NCI-H2081 (cell line): Measurements from ENCODE around the gene CCNT1.
"Not testable (repeated sequence)": the region's sequence is repeated elsewhere in the genome, so short reads cannot be mapped to it uniquely, and the experiment has no call there.

Source experiments
- DNase-seq, 2 experiments: peaks; one replicate each; lab custom pipeline; 2025; lab: John Stamatoyannopoulos, UW

CCNT1 gene

GRCh38 chr12:48716493-48717251 lies at the start of gene CCNT1:
Gene CCNT1, minus strand, starts transcription at chr12:48716707. Its CDS starts 32 bp downstream, at chr12:48716675.
- peak; percentile 99 to 100 for DNase-seq

GRCh38 chr12:48765753-48766162 lies 49.3 kb upstream of the CCNT1 start:
- DNase-seq, result no peak

- DNase-seq, result no peak
Measured at GRCh38 chr12:48764521-48764920, 48.0 kb upstream of the CCNT1 start.

GRCh38 chr12:48758737-48759136 lies 42.2 kb upstream of the CCNT1 start:
- DNase-seq, result no peak

- no peak for DNase-seq
Measured at GRCh38 chr12:48758186-48758585, 41.7 kb upstream of the CCNT1 start.

DNA sequence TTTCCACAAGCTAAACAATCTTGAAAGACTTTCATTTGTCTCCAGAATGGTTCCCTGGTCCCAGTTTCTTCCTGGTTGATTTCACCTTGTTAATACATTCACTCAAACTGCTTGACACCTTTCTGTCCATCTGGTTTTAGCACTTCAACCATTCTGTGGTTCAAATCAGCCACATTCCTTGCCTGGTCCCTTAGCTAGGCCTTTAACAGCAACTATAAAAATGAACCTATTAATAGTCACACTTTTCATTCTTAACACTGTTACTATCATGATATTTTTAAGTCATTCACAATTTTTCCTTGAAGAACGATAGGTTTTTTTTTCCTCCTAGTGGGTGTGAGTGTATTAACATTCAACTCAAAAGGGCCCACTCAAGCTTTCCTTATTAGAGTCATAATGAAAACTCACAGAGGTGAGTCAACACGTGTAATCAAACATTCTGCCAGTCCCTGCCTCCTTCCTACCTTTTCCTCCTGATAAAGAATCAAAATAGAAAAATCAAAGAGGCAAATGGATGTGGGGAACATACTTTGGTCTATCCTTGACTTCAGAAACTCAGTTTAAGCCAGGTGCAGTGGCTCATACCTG lies 34.4 kb upstream of the CCNT1 start:
- DNase-seq, result no peak

- no peak for DNase-seq
Measured at GRCh38 chr12:48750215-48750614, 33.7 kb upstream of the CCNT1 start.

DNA sequence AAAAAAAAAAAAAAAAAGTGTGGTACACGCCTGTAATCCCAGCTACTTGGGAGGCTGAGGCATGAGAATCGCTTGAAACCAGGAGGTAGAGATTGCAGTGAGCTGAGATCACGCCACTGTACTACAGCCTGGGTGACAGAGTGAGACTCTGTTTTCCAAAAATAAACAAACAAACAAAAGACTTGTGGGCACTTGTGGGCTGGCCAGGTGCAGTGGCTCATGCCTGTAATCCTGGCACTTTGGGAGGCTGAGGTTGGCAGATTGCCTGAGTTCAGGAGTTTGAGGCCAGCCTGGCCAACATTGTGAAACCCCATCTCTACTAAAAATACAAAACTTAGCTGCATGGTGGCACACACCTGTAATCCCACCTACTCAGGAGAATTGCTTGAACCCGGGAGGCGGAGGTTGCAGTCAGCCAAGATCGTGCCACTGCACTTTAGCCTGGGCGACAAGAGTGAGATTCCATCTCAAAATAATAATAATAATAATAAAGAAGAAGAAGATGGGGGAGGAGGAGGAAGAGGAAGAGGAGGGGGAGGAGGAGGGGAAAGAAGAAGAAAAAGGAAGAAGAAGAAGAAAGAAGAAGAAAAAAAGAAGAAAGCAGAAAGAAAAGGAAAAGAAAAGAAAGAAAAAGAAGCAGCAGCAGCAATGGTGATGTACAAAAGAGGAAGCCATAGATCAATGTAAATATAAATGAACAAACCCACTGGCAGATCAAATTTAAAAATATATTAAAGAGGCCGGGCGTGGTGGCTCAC lies 27.9 kb upstream of the CCNT1 start:
- no peak for DNase-seq

DNA sequence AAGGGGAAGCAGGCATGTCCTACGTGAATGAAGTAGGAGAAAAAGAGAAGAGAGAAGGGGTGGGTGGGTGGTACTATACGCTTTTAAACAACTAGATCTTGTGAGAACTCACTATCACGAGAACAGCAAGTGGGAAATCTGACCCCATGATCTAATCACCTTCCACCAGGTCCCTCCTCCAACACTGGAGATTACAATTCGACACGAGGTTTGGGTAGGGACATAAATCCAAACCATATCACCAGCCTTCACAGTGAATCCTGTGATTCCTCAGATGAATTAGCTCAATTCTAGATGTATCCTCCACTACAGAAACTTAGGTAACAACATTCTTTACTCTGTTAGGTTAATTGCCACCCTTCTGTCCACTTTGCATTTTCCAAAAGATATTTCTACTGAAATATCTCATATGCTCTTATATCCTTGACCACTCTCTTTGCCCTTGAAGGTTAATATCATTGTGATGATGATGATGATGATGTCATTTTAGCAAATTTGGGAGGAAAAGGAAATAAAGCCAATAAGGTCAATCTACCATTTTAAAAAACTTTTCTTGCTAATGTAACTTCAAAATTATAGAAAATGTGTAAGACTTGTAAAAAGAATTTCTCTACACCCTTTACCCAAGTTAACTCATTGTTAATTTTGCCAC lies 23.2 kb upstream of the CCNT1 start:
- DNase-seq, result no peak

DNA sequence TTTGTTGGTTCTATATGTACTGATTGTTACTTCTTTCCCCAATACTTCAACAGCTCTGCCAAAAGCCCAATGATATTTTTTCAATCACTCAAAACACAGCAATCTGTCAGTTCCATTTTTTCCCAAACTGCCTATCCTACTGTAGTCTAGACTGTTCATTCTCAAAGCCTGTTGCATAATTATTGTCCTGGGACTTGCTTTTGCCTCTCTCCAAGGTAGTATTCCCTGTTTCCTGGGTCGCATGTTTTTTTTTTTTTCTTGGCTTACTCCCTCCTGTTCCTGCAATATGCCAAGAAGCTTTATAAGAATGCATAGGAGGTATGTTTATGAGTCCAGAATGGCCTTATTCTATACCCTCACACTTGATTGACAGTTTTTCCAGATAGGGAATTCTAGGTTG lies 19.9 kb upstream of the CCNT1 start:
- no peak for DNase-seq

DNA sequence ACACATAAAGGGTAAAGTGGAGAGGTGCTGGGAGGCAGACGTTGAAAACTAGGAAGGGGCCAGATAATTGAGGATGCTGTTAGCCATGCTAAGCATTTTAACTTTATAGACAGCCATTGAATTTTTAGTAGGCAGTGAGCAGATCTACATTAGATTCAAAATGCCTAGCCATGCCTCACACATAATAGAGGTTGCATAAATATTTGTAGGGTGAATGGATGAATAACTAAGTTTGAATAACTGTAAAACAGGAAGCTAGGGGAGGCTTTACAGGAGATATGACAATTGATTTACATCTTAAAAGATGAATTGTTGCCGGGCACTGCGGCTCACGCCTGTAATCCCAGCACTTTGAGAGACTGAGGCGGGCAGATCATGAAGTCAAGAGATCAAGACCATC lies 12.3 kb upstream of the CCNT1 start:
- no peak for DNase-seq

DNA sequence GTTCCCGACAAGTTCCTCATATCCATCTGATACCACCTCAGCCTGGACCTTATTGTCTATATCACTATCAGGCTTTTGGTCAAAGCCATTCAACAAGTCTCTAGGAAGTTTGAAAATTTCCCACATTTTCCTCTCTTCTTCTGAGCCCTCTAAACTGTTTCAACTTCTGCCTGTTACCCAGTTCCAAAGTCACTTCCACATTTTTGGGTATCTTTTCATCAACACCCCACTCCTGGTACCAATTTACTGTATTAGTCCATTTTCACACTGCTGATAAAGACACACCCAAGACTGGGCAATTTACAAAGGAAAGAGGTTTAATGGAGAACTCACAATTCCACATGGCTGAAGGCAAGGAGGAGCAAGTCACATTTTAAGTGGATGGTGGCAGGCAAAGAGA lies 4.2 kb upstream of the CCNT1 start:
- not testable (repeated sequence) for DNase-seq

DNA sequence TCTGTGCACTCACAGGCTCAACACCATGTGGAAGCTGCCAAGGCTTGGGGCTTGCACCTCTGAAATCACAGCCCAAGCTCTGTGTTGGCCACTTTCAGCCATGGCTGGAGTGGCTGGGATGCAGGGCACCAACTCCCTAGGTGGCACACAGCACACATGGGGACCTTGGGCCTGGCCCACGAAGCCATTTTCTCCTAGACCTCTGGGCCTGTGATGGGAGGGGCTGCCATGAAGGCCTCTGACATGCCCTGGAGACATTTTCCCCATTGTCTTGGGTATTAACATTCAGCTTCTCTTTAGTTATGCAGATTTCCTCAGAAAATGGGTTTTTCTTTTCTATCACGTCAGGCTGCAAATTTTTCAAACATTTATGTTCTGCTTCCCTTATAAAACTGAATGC lies 3.7 kb upstream of the CCNT1 start:
- not testable (repeated sequence) for DNase-seq

- not testable (repeated sequence) for DNase-seq
Measured at GRCh38 chr12:48719002-48719401, 2.5 kb upstream of the CCNT1 start.

GRCh38 chr12:48717252-48717695 lies 767 bp upstream of the CCNT1 start:
- DNase-seq, result no peak

DNA sequence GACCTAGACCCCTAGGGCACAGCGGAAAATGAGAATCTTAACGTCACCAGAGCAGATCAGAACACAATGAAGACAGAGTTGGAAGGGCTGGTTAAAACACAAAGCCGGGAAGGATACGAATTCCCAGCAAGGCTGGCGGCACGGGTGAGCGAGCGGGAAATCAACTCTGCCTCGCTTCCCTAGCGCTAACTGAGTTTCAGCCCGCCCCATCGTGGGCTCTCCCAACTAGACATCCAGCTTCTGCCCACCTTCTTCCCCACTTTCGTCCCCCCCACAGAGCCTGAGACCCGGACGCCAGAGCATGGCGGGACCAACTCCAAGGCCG lies 377 bp downstream of the CCNT1 start:
- peak in 1 of 2 experiments; percentile 26 for DNase-seq

DNA sequence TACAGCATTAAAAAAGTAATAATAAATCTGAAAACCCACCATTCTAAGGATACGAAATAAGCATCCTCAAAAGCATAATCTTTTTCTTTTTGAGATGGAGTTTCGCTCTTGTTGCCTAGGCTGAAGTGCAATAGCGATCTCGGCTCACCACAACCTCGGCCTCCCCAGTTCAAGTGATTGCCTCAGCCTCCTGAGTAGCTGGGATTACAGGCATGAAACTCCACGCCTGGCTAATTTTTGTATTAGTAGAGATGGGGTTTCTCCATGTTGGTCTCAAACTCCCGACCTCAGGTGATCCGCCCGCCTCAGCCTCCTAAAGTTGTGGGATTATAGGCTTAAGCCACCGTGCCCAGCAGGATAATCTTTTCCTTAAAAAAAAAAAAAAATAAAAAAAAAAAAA lies 4.3 kb downstream of the CCNT1 start:
- DNase-seq, result no peak

- not testable (repeated sequence) for DNase-seq
Measured at GRCh38 chr12:48698822-48699221, 17.7 kb downstream of the CCNT1 start.

DNA sequence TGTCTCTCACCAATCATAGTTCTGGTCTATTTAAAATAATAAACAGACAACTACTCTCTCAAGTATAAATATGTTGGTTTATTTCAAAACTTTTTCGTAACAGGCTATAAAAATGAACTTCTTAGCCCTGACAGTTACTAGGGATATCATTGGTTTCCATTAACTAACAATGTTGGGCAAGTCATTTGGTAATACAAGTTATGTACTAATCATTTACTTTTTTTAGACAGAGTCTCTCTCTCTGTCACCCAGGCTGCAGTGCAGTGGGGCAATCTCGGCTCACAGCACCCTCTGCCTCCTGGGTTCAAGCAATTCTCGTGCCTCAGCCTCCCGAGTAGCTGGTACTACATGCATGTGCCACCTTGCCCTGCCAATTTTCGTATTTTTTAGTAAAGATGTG lies 19.9 kb downstream of the CCNT1 start:
- no peak for DNase-seq

- DNase-seq, result no peak
Measured at GRCh38 chr12:48695859-48696258, 20.6 kb downstream of the CCNT1 start.

- DNase-seq, result no peak
Measured at GRCh38 chr12:48694038-48694437, 22.5 kb downstream of the CCNT1 start.

GRCh38 chr12:48693572-48693971 lies 22.9 kb downstream of the CCNT1 start:
- DNase-seq, result no peak
